Upper lobe of left lung (tissue), 4 donors: ENCODE results near the gene SMPD1.

ENCODE experiments used
- EP300 ChIP-seq, 4 donors: sonication (generic); formaldehyde crosslinking; IDR thresholded peaks; one replicate each; pipeline ENCODE4 v1.5.1; 2017; ENCODE audit warnings: antibody characterized with exemption in 4 of 4, control low read depth in 2 of 4
- POLR2A ChIP-seq, 4 donors: fragments of 450-650 bp; IDR thresholded peaks; one replicate each; pipeline ENCODE4 v1.5.1; 2016 to 2017; ENCODE audit warnings: antibody characterized with exemption in 4 of 4, mild to moderate bottlenecking in 2 of 4
- POLR2AphosphoS5 ChIP-seq, 2 donors: sonication (generic); formaldehyde crosslinking; IDR thresholded peaks; one replicate each; pipeline ENCODE4 v1.5.1; 2017; ENCODE audit warnings: antibody characterized with exemption in 2 of 2
- TF ChIP-seq, protein P1 (sequence below), 6 experiments: fragments of 450-650 bp in 4 of 6; fragments of 200-600 bp in 2 of 6; sonication (generic) in 2 of 6; IDR thresholded peaks; one replicate each; pipeline ENCODE4 v1.5.1; 2016 to 2019; ENCODE audit warnings: antibody characterized with exemption in 6 of 6

DNA sequence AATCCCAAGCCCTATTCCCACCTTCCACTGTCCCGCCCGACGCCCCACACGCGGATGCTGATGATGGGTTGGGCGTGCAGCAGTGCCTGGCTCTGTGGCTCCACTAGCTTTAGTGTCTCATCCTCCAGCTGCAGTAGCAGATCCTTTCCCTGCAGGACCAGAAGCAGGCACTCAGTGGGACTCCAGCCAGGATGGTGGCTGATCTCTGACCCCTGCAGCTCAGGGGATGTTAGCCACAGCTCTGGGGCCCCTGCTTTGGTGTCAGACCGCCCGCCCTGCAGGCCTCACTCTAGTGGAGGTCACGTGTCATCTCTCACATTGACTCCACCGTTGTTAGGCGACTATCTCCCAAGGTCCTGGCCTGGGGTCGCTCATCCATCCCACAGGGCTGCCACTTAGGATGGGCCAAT lies 11.8 kb downstream of the SMPD1 start:
- TF ChIP-seq, protein P1, sequence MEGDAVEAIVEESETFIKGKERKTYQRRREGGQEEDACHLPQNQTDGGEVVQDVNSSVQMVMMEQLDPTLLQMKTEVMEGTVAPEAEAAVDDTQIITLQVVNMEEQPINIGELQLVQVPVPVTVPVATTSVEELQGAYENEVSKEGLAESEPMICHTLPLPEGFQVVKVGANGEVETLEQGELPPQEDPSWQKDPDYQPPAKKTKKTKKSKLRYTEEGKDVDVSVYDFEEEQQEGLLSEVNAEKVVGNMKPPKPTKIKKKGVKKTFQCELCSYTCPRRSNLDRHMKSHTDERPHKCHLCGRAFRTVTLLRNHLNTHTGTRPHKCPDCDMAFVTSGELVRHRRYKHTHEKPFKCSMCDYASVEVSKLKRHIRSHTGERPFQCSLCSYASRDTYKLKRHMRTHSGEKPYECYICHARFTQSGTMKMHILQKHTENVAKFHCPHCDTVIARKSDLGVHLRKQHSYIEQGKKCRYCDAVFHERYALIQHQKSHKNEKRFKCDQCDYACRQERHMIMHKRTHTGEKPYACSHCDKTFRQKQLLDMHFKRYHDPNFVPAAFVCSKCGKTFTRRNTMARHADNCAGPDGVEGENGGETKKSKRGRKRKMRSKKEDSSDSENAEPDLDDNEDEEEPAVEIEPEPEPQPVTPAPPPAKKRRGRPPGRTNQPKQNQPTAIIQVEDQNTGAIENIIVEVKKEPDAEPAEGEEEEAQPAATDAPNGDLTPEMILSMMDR (IDR thresholded peaks at IDR 0.05) = no peak
- no peak for TF ChIP-seq POLR2A (IDR thresholded peaks at IDR 0.05)
- no peak for TF ChIP-seq POLR2AphosphoS5 (IDR thresholded peaks at IDR 0.05)
- TF ChIP-seq EP300 (IDR thresholded peaks at IDR 0.05) = no peak
